Fibroblast of the aortic adventitia (primary cell): ENCODE measurements around the gene MALAT1. TPM values are rescaled to one million over a fixed set of nuclear protein-coding genes. Genes with fewer than 3 reads are reported as not detected.

Source experiments
- DNase-seq: peaks from one replicate; pipeline ENCODE4 v3.0.0-alpha.2; 2010; ENCODE audit warnings: low read depth
- H3K4me3 ChIP-seq: 2 replicates; pipeline ENCODE4 v1.5.1; 2011; ENCODE audit warnings: low read depth, mild to moderate bottlenecking, control low read depth, low read length, moderate library complexity
- CTCF ChIP-seq: IDR thresholded peaks from 2 replicates; pipeline ENCODE4 v1.5.1; 2011; ENCODE audit warnings: mild to moderate bottlenecking, low read length, control low read depth, inconsistent platforms; ENCODE audit not compliant: insufficient read depth
- total RNA-seq: library from RNA; depleted of rRNA; stranded (reverse); fragments of >200 nt; gene quantifications from 2 replicates; pipeline ENCODE4 v1.2.3, GENCODE V29; 2012; ENCODE audit warnings: low replicate concordance

MALAT1 gene
- total RNA-seq, 1 donor: 10,787 TPM

GRCh38 chr11:65528819-65529350, 30.0 kb downstream of the MALAT1 start:
- no peak for DNase-seq
- no peak overlapping the region for H3K4me3 ChIP-seq
- no peak for TF ChIP-seq CTCF

- H3K4me3 ChIP-seq: no peak overlapping the region
- no peak for TF ChIP-seq CTCF
- no peak for DNase-seq
Observed at GRCh38 chr11:65529475-65530156, 30.8 kb downstream of the MALAT1 start.

- peak; percentile 25 for TF ChIP-seq CTCF
- H3K4me3 ChIP-seq: no peak overlapping the region
- no peak for DNase-seq
Observed at GRCh38 chr11:65530157-65530496, 31.3 kb downstream of the MALAT1 start.

GRCh38 chr11:65532388-65533064, 33.7 kb downstream of the MALAT1 start:
- no peak for DNase-seq
- no peak for TF ChIP-seq CTCF
- no peak overlapping the region for H3K4me3 ChIP-seq

- no peak for DNase-seq
- no peak for TF ChIP-seq CTCF
- H3K4me3 ChIP-seq: no peak overlapping the region
Observed at GRCh38 chr11:65535102-65535501, 36.3 kb downstream of the MALAT1 start.

- TF ChIP-seq CTCF: no peak
- no peak overlapping the region for H3K4me3 ChIP-seq
- no peak for DNase-seq
Observed at GRCh38 chr11:65536412-65537295, 37.8 kb downstream of the MALAT1 start.
